Measurements from ENCODE around the gene RPP25. TPM values are rescaled to one million over a fixed set of nuclear protein-coding genes. Genes with fewer than 3 reads are reported as not detected.
"Not testable (repeated sequence)": the region's sequence is repeated elsewhere in the genome, so short reads cannot be mapped to it uniquely, and the experiment has no call there.

Gene RPP25
- total RNA-seq, 2 experiments from 2014 or later, result 0.14 to 0.45 TPM

GRCh38 chr15:74917676-74918075 lies 38.9 kb downstream of the RPP25 start:
- intact Hi-C loops (cut with DNase I, micrococcal nuclease), result no loop called here
- Mint-ChIP-seq H3K4me1 (ENCODE audit: low read depth) (no peaks in the 10 kb centered on the region), H3K27me3 (no peaks in the 10 kb centered on the region), H3K27ac (no peak overlapping the region), H3K4me3 (no peak overlapping the region), H3K9me3 (no peaks in the 10 kb centered on the region), H3K36me3 (ENCODE audit: low read depth) (peaks cover 71% of the 10 kb centered on the region)
- TF ChIP-seq, protein P1, sequence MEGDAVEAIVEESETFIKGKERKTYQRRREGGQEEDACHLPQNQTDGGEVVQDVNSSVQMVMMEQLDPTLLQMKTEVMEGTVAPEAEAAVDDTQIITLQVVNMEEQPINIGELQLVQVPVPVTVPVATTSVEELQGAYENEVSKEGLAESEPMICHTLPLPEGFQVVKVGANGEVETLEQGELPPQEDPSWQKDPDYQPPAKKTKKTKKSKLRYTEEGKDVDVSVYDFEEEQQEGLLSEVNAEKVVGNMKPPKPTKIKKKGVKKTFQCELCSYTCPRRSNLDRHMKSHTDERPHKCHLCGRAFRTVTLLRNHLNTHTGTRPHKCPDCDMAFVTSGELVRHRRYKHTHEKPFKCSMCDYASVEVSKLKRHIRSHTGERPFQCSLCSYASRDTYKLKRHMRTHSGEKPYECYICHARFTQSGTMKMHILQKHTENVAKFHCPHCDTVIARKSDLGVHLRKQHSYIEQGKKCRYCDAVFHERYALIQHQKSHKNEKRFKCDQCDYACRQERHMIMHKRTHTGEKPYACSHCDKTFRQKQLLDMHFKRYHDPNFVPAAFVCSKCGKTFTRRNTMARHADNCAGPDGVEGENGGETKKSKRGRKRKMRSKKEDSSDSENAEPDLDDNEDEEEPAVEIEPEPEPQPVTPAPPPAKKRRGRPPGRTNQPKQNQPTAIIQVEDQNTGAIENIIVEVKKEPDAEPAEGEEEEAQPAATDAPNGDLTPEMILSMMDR (IDR thresholded peaks at IDR 0.05), result no peak
- H3K4me1 ChIP-seq (ENCODE audit: insufficient read depth, low read length), result no peaks in the 10 kb centered on the region
- ChIA-PET CTCF (no interaction called here), POLR2A (interaction anchor here (0.6 kb wide), 1 partner anchor 454 kb away, joined by 3 read pairs; no protein-coding TSS in a partner anchor)
- H3K27me3 ChIP-seq (ENCODE audit: control insufficient read depth in 1 of 2, insufficient read depth in 2 of 2, low read length in 2 of 2), result no peaks in the 10 kb centered on the region
- peaks cover 67% of the 10 kb centered on the region for H3K36me3 ChIP-seq (ENCODE audit: insufficient read depth, low read length)
- ATAC-seq (ENCODE audit: poor library complexity), result no peak
- H3K9me3 ChIP-seq (ENCODE audit: control insufficient read depth in 1 of 2, insufficient read depth in 1 of 2, low read length in 2 of 2), result no peaks in the 10 kb centered on the region
- DNase-seq, result no peak
- H3K27ac ChIP-seq (ENCODE audit: low read depth in 1 of 2, low read length in 2 of 2), result no peak overlapping the region
- H3K4me3 ChIP-seq (ENCODE audit: low read length), result no peak overlapping the region

GRCh38 chr15:74913799-74914198 lies 42.8 kb downstream of the RPP25 start:
- H3K4me1 ChIP-seq (ENCODE audit: insufficient read depth, low read length); H3K27ac Mint-ChIP-seq; H3K4me1 Mint-ChIP-seq (ENCODE audit: low read depth); H3K9me3 Mint-ChIP-seq; H3K27me3 Mint-ChIP-seq; H3K27ac ChIP-seq (ENCODE audit: low read depth in 1 of 2, low read length in 2 of 2); DNase-seq; H3K9me3 ChIP-seq (ENCODE audit: control insufficient read depth in 1 of 2, insufficient read depth in 1 of 2, low read length in 2 of 2); H3K4me3 ChIP-seq (ENCODE audit: low read length); intact Hi-C loops (cut with DNase I, micrococcal nuclease); H3K27me3 ChIP-seq (ENCODE audit: control insufficient read depth in 1 of 2, insufficient read depth in 2 of 2, low read length in 2 of 2); H3K4me3 Mint-ChIP-seq; ATAC-seq (ENCODE audit: poor library complexity); CTCF ChIA-PET: not testable (repeated sequence)
- H3K36me3 ChIP-seq (ENCODE audit: insufficient read depth, low read length), result peaks cover 40% of the 10 kb centered on the region
- peaks cover 46% of the 10 kb centered on the region for H3K36me3 Mint-ChIP-seq (ENCODE audit: low read depth)
- POLR2A ChIA-PET, result interaction anchor here (1.4 kb wide), 1 partner anchor 12 kb away, joined by 3 read pairs; no protein-coding TSS in a partner anchor

GRCh38 chr15:74913041-74913440 lies 43.5 kb downstream of the RPP25 start:
- TF ChIP-seq, protein P1 (IDR thresholded peaks at IDR 0.05), result no peak
- H3K9me3 ChIP-seq (ENCODE audit: control insufficient read depth in 1 of 2, insufficient read depth in 1 of 2, low read length in 2 of 2), result no peaks in the 10 kb centered on the region
- ATAC-seq (ENCODE audit: poor library complexity) (no peak), DNase-seq (no peak)
- Mint-ChIP-seq H3K36me3 (ENCODE audit: low read depth) (peaks cover 39% of the 10 kb centered on the region), H3K9me3 (no peaks in the 10 kb centered on the region), H3K27ac (no peak overlapping the region), H3K4me1 (ENCODE audit: low read depth) (no peaks in the 10 kb centered on the region), H3K4me3 (no peak overlapping the region), H3K27me3 (no peaks in the 10 kb centered on the region)
- H3K36me3 ChIP-seq (ENCODE audit: insufficient read depth, low read length), result peaks cover 32% of the 10 kb centered on the region
- POLR2A ChIA-PET, result no interaction called here
- H3K4me3 ChIP-seq (ENCODE audit: low read length), result no peak overlapping the region
- CTCF ChIA-PET, result no interaction called here
- H3K27me3 ChIP-seq (ENCODE audit: control insufficient read depth in 1 of 2, insufficient read depth in 2 of 2, low read length in 2 of 2), result no peaks in the 10 kb centered on the region
- peaks cover 2% of the 10 kb centered on the region for H3K4me1 ChIP-seq (ENCODE audit: insufficient read depth, low read length)
- no peak overlapping the region for H3K27ac ChIP-seq (ENCODE audit: low read depth in 1 of 2, low read length in 2 of 2)
- intact Hi-C loops (cut with DNase I, micrococcal nuclease), result no loop called here

GRCh38 chr15:74908635-74909034 lies 47.9 kb downstream of the RPP25 start:
- Mint-ChIP-seq H3K27me3 (no peaks in the 10 kb centered on the region), H3K4me3 (peak overlapping the region; percentile 2), H3K4me1 (ENCODE audit: low read depth) (peaks cover 33% of the 10 kb centered on the region), H3K36me3 (ENCODE audit: low read depth) (peaks cover 42% of the 10 kb centered on the region), H3K9me3 (no peaks in the 10 kb centered on the region), H3K27ac (no peak overlapping the region)
- Histone ChIP-seq H3K27ac (ENCODE audit: low read depth in 1 of 2, low read length in 2 of 2) (no peak overlapping the region), H3K4me3 (ENCODE audit: low read length) (no peak overlapping the region), H3K27me3 (ENCODE audit: control insufficient read depth in 1 of 2, insufficient read depth in 2 of 2, low read length in 2 of 2) (no peaks in the 10 kb centered on the region), H3K4me1 (ENCODE audit: insufficient read depth, low read length) (peaks cover 28% of the 10 kb centered on the region), H3K36me3 (ENCODE audit: insufficient read depth, low read length) (peaks cover 19% of the 10 kb centered on the region), H3K9me3 (ENCODE audit: control insufficient read depth in 1 of 2, insufficient read depth in 1 of 2, low read length in 2 of 2) (no peaks in the 10 kb centered on the region)
- TF ChIP-seq, protein P1 (IDR thresholded peaks at IDR 0.05), result no peak
- ATAC-seq (ENCODE audit: poor library complexity) (no peak), DNase-seq (no peak)
- ChIA-PET POLR2A (interaction anchor here (1.1 to 1.3 kb wide), 2 partner anchors 13 to 15 kb away, joined by 3 read pairs; no protein-coding TSS in a partner anchor), CTCF (interaction anchor here (1.5 kb wide), 1 partner anchor 121 kb away, joined by 3 read pairs; no protein-coding TSS in a partner anchor)
- intact Hi-C loops (cut with DNase I, micrococcal nuclease), result no loop called here

All from CD4-positive, alpha-beta T cell (primary cell).